ENCODE results near the gene SCLY.

Gene SCLY, protein sequence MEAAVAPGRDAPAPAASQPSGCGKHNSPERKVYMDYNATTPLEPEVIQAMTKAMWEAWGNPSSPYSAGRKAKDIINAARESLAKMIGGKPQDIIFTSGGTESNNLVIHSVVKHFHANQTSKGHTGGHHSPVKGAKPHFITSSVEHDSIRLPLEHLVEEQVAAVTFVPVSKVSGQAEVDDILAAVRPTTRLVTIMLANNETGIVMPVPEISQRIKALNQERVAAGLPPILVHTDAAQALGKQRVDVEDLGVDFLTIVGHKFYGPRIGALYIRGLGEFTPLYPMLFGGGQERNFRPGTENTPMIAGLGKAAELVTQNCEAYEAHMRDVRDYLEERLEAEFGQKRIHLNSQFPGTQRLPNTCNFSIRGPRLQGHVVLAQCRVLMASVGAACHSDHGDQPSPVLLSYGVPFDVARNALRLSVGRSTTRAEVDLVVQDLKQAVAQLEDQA

DNA sequence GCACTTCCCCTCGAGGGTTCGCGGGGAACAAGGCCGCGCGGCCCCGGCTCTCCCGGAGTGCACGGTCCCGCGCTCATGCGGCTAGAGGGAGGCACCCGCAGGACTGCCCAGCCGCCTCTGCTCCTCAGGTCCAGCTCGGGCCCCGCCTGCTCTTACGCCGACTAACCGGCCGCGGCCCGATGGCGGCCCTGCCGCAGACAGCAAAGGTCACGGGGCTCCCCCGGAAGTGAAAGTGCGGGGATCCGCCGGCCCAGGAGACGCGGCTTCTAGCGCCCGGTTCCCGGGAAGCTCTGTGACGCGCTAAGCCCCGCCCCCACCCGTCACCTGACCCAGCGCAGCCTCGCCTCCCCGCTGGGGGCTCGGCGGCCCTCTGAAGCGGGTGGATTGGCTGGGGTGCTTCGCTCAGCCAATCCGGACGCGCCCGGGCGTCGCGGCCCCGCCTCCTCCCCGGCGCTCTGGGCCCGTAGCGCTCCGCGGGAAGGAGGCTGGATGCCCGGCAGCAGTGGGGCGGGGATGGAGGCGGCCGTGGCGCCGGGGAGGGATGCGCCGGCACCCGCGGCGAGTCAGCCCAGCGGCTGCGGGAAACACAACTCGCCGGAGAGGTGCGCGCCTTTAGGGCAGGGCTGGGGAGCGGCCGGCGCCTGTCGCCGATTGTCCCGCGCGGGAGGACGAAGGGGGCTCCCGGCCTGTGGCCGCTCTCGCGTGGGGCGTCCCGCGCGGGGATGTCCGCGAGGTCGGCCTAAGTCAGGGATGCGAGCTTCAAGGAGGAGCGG, at the start of gene SCLY:
TSS of gene SCLY (plus strand) at position 460 of the 773 bp plus-strand sequence. CDS start at position 514, 54 bp downstream.
- ChIA-PET CTCF (interaction anchor here (1.5 to 2.0 kb wide), 2 partner anchors 12 to 548 kb away, joined by 3 to 8 read pairs; no protein-coding TSS in a partner anchor), POLR2A (interaction anchor here (0.5 to 1.2 kb wide), 4 partner anchors 9 to 226 kb away, joined by 3 to 7 read pairs (median 3); no protein-coding TSS in a partner anchor)
- peak within 1 kb of the TSS; percentile 81 for H3K4me3 ChIP-seq (ENCODE audit: low read depth, low read length)
- DNase-seq (ENCODE audit: low read depth, low spot score): peak; percentile 66
- TF ChIP-seq, protein P1, sequence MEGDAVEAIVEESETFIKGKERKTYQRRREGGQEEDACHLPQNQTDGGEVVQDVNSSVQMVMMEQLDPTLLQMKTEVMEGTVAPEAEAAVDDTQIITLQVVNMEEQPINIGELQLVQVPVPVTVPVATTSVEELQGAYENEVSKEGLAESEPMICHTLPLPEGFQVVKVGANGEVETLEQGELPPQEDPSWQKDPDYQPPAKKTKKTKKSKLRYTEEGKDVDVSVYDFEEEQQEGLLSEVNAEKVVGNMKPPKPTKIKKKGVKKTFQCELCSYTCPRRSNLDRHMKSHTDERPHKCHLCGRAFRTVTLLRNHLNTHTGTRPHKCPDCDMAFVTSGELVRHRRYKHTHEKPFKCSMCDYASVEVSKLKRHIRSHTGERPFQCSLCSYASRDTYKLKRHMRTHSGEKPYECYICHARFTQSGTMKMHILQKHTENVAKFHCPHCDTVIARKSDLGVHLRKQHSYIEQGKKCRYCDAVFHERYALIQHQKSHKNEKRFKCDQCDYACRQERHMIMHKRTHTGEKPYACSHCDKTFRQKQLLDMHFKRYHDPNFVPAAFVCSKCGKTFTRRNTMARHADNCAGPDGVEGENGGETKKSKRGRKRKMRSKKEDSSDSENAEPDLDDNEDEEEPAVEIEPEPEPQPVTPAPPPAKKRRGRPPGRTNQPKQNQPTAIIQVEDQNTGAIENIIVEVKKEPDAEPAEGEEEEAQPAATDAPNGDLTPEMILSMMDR (IDR thresholded peaks at IDR 0.05; ENCODE audit: insufficient read depth, low read length, missing control alignments): no peak

DNA sequence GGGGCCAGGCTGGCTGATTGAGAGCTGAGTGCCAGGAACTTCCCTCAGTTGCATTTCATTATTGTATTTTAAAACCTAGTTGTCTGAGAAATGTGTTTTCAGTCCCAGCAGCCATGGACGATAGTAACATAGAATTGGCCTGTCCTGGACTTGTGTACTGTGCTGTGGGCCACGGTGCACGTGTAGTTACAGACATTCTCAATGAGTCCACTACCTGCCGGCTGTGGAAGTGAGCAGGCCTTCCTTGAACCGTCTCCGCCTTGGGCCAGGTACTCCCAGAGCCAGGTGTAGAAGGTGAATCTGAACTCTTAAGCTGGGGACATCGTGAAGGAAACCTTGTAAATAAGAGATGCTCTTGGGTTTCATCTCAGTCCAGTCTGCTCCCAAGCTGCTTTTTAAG, 47.0 kb upstream of the SCLY start:
- CTCF ChIA-PET: no interaction called here
- H3K4me3 ChIP-seq (ENCODE audit: low read depth, low read length): no peak overlapping the region
- POLR2A ChIA-PET: no interaction called here
- no peak for DNase-seq (ENCODE audit: low read depth, low spot score)
- TF ChIP-seq, protein P1 (IDR thresholded peaks at IDR 0.05; ENCODE audit: insufficient read depth, low read length, missing control alignments): no peak

- ChIA-PET POLR2A (no interaction called here), CTCF (interaction anchor here (1.0 to 1.1 kb wide), 3 partner anchors 12 to 161 kb away, joined by 3 to 5 read pairs (median 3); no protein-coding TSS in a partner anchor)
- H3K4me3 ChIP-seq (ENCODE audit: low read depth, low read length): no peak overlapping the region
- DNase-seq (ENCODE audit: low read depth, low spot score): no peak
- TF ChIP-seq, protein P1 (IDR thresholded peaks at IDR 0.05; ENCODE audit: insufficient read depth, low read length, missing control alignments): peak; percentile 5
These were observed 45.1 kb upstream of the SCLY start for GRCh38 chr2:238015705-238016104.

DNA sequence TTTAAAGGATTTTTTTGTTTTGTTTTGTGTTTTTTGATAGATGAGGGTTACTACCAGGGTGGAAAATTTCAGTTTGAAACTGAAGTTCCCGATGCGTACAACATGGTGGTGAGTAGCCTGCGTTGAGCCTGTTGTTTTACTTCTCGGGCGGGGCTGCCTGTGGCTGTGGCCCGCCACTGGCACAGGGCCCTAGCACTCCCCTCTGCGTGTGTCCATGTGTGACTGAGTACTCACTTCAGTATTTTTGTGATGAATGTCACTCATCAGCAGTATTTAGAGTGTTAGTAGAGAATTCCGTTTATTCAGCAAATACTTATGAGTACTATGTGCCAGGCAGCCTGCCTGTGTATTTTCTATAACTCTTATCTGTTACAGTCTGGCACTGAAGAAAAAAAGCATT, 44.3 kb upstream of the SCLY start:
- no peak for DNase-seq (ENCODE audit: low read depth, low spot score)
- ChIA-PET POLR2A (no interaction called here), CTCF (no interaction called here)
- TF ChIP-seq, protein P1 (IDR thresholded peaks at IDR 0.05; ENCODE audit: insufficient read depth, low read length, missing control alignments): no peak
- H3K4me3 ChIP-seq (ENCODE audit: low read depth, low read length): no peak overlapping the region

DNA sequence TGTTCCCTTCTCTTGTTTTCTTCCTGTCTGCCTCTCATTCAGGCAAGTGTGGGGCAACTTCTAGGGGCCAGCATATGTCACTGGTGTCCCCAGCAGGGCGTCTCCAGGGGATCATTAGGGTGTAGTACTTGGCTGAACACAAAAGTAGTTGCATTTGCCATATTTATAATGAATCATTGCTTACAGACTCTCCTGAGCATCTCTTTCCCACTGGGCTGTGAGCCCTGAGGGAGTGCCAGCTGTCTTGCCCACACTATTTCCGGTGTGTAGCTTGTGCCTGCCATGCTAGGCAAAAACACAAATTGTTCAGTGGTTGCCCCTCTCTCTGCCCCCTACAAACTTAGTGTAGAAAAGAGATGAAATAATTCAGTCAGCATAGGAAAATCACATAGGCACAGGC, 40.8 kb upstream of the SCLY start:
- POLR2A ChIA-PET: no interaction called here
- CTCF ChIA-PET: interaction anchor here (2.2 kb wide), 1 partner anchor 244 kb away, joined by 6 read pairs; no protein-coding TSS in a partner anchor

More for the DNA sequence above, 40.8 kb upstream of the SCLY start:
- no peak overlapping the region for H3K4me3 ChIP-seq (ENCODE audit: low read depth, low read length)
- TF ChIP-seq, protein P1 (IDR thresholded peaks at IDR 0.05; ENCODE audit: insufficient read depth, low read length, missing control alignments): no peak
- DNase-seq (ENCODE audit: low read depth, low spot score): no peak
